ENCODE measurements around the gene TIAM2.

- no peak for TF ChIP-seq CTCF (conservative IDR thresholded peaks at IDR 0.05; ENCODE audit: low read length)
- TF ChIP-seq EZH2phosphoT487 (IDR thresholded peaks at IDR 0.05; ENCODE audit: borderline replicate concordance, low read depth, low read length) = no peak
These were observed 162.0 kb downstream of the TIAM2 start for GRCh38 chr6:155157101-155157500.
